Measurements from ENCODE around the gene ADARB2.

DNA sequence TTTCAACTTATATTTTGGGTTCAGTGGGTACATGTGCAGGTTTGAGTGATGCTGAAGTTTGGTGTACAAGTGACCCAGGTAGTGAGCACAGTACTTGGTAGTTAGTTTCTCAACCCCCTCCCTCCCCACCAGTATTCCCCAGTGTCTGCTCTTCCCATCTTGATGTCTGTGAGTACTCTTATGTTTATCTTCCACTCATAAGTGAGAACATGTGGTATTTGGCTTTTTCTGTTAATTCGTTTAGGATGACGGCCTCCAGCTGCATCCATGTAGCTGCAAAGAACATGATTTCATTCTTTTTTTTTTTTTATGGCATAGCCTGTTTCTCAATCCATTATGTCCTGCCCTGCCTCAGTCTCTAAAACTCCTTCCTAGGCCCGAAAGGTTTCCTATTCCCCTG is 459.0 kb downstream of the ADARB2 start:
- TF ChIP-seq, protein P1, sequence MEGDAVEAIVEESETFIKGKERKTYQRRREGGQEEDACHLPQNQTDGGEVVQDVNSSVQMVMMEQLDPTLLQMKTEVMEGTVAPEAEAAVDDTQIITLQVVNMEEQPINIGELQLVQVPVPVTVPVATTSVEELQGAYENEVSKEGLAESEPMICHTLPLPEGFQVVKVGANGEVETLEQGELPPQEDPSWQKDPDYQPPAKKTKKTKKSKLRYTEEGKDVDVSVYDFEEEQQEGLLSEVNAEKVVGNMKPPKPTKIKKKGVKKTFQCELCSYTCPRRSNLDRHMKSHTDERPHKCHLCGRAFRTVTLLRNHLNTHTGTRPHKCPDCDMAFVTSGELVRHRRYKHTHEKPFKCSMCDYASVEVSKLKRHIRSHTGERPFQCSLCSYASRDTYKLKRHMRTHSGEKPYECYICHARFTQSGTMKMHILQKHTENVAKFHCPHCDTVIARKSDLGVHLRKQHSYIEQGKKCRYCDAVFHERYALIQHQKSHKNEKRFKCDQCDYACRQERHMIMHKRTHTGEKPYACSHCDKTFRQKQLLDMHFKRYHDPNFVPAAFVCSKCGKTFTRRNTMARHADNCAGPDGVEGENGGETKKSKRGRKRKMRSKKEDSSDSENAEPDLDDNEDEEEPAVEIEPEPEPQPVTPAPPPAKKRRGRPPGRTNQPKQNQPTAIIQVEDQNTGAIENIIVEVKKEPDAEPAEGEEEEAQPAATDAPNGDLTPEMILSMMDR (IDR thresholded peaks at IDR 0.05), result no peak
- TF ChIP-seq POLR2A (IDR thresholded peaks at IDR 0.05), result no peak

All from testis (tissue), 2 donors.